ENCODE results near the gene IL17C. TPM values are rescaled to one million over a fixed set of nuclear protein-coding genes. Genes with fewer than 3 reads are reported as not detected.

IL17C gene
- total RNA-seq, 1 experiment from 2014 or later = 0.28 TPM

- H3K36me3 ChIP-seq (ENCODE audit: insufficient read depth, low read length, poor library complexity, severe bottlenecking) = peaks cover 18% of the 10 kb centered on the region
These were observed 20.9 kb upstream of the IL17C start for GRCh38 chr16:88617268-88618031.

GRCh38 chr16:88618182-88618955 is 20.0 kb upstream of the IL17C start:
- TF ChIP-seq CTCF (conservative IDR thresholded peaks at IDR 0.05; ENCODE audit: low read depth, low read length) (no peak), EZH2 (IDR thresholded peaks at IDR 0.05; ENCODE audit: borderline replicate concordance, low read depth, low read length, poor library complexity, severe bottlenecking) (no peak)
- Histone ChIP-seq H3K36me3 (ENCODE audit: insufficient read depth, low read length, poor library complexity, severe bottlenecking) (peaks cover 22% of the 10 kb centered on the region), H3K4me3 (ENCODE audit: low read depth, low read length, poor library complexity, severe bottlenecking) (no peak overlapping the region), H3K9me3 (ENCODE audit: low read depth, low read length, poor library complexity, severe bottlenecking) (no peaks in the 10 kb centered on the region), H3K27me3 (replicated peaks; ENCODE audit: insufficient read depth, low read depth, low read length, poor library complexity) (no peaks in the 10 kb centered on the region), H3K4me1 (ENCODE audit: insufficient read depth, low read length, poor library complexity, severe bottlenecking) (no peaks in the 10 kb centered on the region), H3K27ac (ENCODE audit: low read depth, low read length, poor library complexity, severe bottlenecking) (peak overlapping the region; percentile 47)
- no TSS peak for BruUV-seq (replicated peaks)
- DNase-seq (ENCODE audit: low spot score) = no peak
- CTCF ChIA-PET = no interaction called here
- intact Hi-C loops (cut with micrococcal nuclease; ENCODE audit: unreplicated experiment) = no loop called here
- POLR2A ChIA-PET (ENCODE audit: low non-redundant PET) = no interaction called here

More at GRCh38 chr16:88617268-88618031, 20.9 kb upstream of the IL17C start:
- intact Hi-C loops (cut with micrococcal nuclease; ENCODE audit: unreplicated experiment) = no loop called here
- no peak overlapping the region for H3K4me3 ChIP-seq (ENCODE audit: low read depth, low read length, poor library complexity, severe bottlenecking)
- BruUV-seq (replicated peaks) = no TSS peak
- H3K27me3 ChIP-seq (replicated peaks; ENCODE audit: insufficient read depth, low read depth, low read length, poor library complexity) = no peaks in the 10 kb centered on the region
- no peaks in the 10 kb centered on the region for H3K4me1 ChIP-seq (ENCODE audit: insufficient read depth, low read length, poor library complexity, severe bottlenecking)
- ChIA-PET POLR2A (ENCODE audit: low non-redundant PET) (no interaction called here), CTCF (no interaction called here)
- no peak for TF ChIP-seq CTCF (conservative IDR thresholded peaks at IDR 0.05; ENCODE audit: low read depth, low read length)
- TF ChIP-seq EZH2 (IDR thresholded peaks at IDR 0.05; ENCODE audit: borderline replicate concordance, low read depth, low read length, poor library complexity, severe bottlenecking) = no peak
- H3K9me3 ChIP-seq (ENCODE audit: low read depth, low read length, poor library complexity, severe bottlenecking) = no peaks in the 10 kb centered on the region
- DNase-seq (ENCODE audit: low spot score) = no peak
- peak overlapping the region; percentile 13 for H3K27ac ChIP-seq (ENCODE audit: low read depth, low read length, poor library complexity, severe bottlenecking)

GRCh38 chr16:88618956-88619667 is 19.3 kb upstream of the IL17C start:
- H3K4me3 ChIP-seq (ENCODE audit: low read depth, low read length, poor library complexity, severe bottlenecking) = no peak overlapping the region
- intact Hi-C loops (cut with micrococcal nuclease; ENCODE audit: unreplicated experiment) = no loop called here
- CTCF ChIA-PET = no interaction called here

More at GRCh38 chr16:88618956-88619667, 19.3 kb upstream of the IL17C start:
- Histone ChIP-seq H3K27me3 (replicated peaks; ENCODE audit: insufficient read depth, low read depth, low read length, poor library complexity) (no peaks in the 10 kb centered on the region), H3K36me3 (ENCODE audit: insufficient read depth, low read length, poor library complexity, severe bottlenecking) (peaks cover 30% of the 10 kb centered on the region), H3K9me3 (ENCODE audit: low read depth, low read length, poor library complexity, severe bottlenecking) (no peaks in the 10 kb centered on the region), H3K27ac (ENCODE audit: low read depth, low read length, poor library complexity, severe bottlenecking) (peak overlapping the region; percentile 47), H3K4me1 (ENCODE audit: insufficient read depth, low read length, poor library complexity, severe bottlenecking) (no peaks in the 10 kb centered on the region)
- no TSS peak for BruUV-seq (replicated peaks)
- DNase-seq (ENCODE audit: low spot score) = no peak
- POLR2A ChIA-PET (ENCODE audit: low non-redundant PET) = no interaction called here
- TF ChIP-seq EZH2 (IDR thresholded peaks at IDR 0.05; ENCODE audit: borderline replicate concordance, low read depth, low read length, poor library complexity, severe bottlenecking) (no peak), CTCF (conservative IDR thresholded peaks at IDR 0.05; ENCODE audit: low read depth, low read length) (no peak)

Measured in A673 (cell line).